Activated T-helper 1 cell treated with anti-CD3 and anti-CD28 coated beads, Interleukin-12 subunit alpha, Interleukin-12 subunit beta, Interleukin-2, Interleukin-4 antibody, amounts not matched to agents 30 ng/mL and 10 ng/mL and 1 ng/mL, durations not matched to agents 14 hours and 24 hours and 36 hours (primary cell): ENCODE results near the gene RUNX1. TPM values are rescaled to one million over a fixed set of nuclear protein-coding genes. Genes with fewer than 3 reads are reported as not detected.
A peak's percentile ranks its signal among the peaks of the same experiment; 100 is the strongest.

Source experiments
- DNase-seq: peaks from one replicate; pipeline ENCODE4 v3.0.0; 2021; ENCODE audit warnings: low spot score
- H3K27ac Mint-ChIP-seq: one replicate; pipeline ENCODE4 v1.8.0; 2021; ENCODE audit warnings: mild to moderate bottlenecking, mixed read lengths
- H3K27me3 Mint-ChIP-seq: one replicate; pipeline ENCODE4 v1.8.0; 2022; ENCODE audit warnings: mild to moderate bottlenecking, moderate library complexity, mixed read lengths; ENCODE audit not compliant: insufficient read depth
- H3K36me3 Mint-ChIP-seq: one replicate; pipeline ENCODE4 v1.8.0; 2021; ENCODE audit warnings: low read depth, mixed read lengths
- H3K4me1 Mint-ChIP-seq: one replicate; pipeline ENCODE4 v1.8.0; 2021; ENCODE audit warnings: low read depth, mixed read lengths
- H3K4me3 Mint-ChIP-seq: one replicate; pipeline ENCODE4 v1.8.0; 2021; ENCODE audit warnings: mild to moderate bottlenecking, moderate library complexity, mixed read lengths
- H3K9me3 Mint-ChIP-seq: one replicate; pipeline ENCODE4 v1.8.0; 2021; ENCODE audit warnings: mixed read lengths
- intact Hi-C: fragments of 100-400 bp; cut with micrococcal nuclease; formaldehyde crosslinking; loops from one replicate; pipeline ENCODE4 v1.15.1; 2024
- total RNA-seq: library from RNA; stranded (reverse); gene quantifications from 2 replicates; pipeline ENCODE4 v1.2.3, GENCODE V29; 2022

The RUNX1 gene
- total RNA-seq, 1 donor from 2014 or later, result 116 TPM

GRCh38 chr21:34822168-34822567 lies 226.9 kb downstream of the RUNX1 start:
- no peaks in the 10 kb centered on the region for H3K27me3 Mint-ChIP-seq
- H3K9me3 Mint-ChIP-seq, result peaks cover 5% of the 10 kb centered on the region
- peaks cover 26% of the 10 kb centered on the region for H3K4me1 Mint-ChIP-seq
- intact Hi-C loops, result no loop called here
- H3K4me3 Mint-ChIP-seq, result no peak overlapping the region
- H3K36me3 Mint-ChIP-seq, result peaks cover 63% of the 10 kb centered on the region
- no peak for DNase-seq
- no peak overlapping the region for H3K27ac Mint-ChIP-seq

- peaks cover under 1% of the 10 kb centered on the region for H3K9me3 Mint-ChIP-seq
- no peak for DNase-seq
- no peaks in the 10 kb centered on the region for H3K27me3 Mint-ChIP-seq
- H3K4me1 Mint-ChIP-seq, result peaks cover 26% of the 10 kb centered on the region
- H3K27ac Mint-ChIP-seq, result no peak overlapping the region
- peaks cover 59% of the 10 kb centered on the region for H3K36me3 Mint-ChIP-seq
- intact Hi-C loops, result no loop called here
- H3K4me3 Mint-ChIP-seq, result no peak overlapping the region
Measured at GRCh38 chr21:34821717-34822116, 227.4 kb downstream of the RUNX1 start.

GRCh38 chr21:34820051-34820450 lies 229.1 kb downstream of the RUNX1 start:
- H3K4me3 Mint-ChIP-seq, result no peak overlapping the region
- no peaks in the 10 kb centered on the region for H3K27me3 Mint-ChIP-seq
- no peak overlapping the region for H3K27ac Mint-ChIP-seq
- no peaks in the 10 kb centered on the region for H3K9me3 Mint-ChIP-seq
- intact Hi-C loops, result no loop called here
- H3K36me3 Mint-ChIP-seq, result peaks cover 60% of the 10 kb centered on the region
- peaks cover 20% of the 10 kb centered on the region for H3K4me1 Mint-ChIP-seq
- no peak for DNase-seq

- Mint-ChIP-seq H3K27ac (no peak overlapping the region), H3K4me3 (no peak overlapping the region), H3K9me3 (no peaks in the 10 kb centered on the region), H3K27me3 (no peaks in the 10 kb centered on the region), H3K36me3 (peaks cover 61% of the 10 kb centered on the region), H3K4me1 (peaks cover 18% of the 10 kb centered on the region)
- DNase-seq, result no peak
- intact Hi-C loops, result no loop called here
Measured at GRCh38 chr21:34819357-34819999, 229.6 kb downstream of the RUNX1 start.

DNA sequence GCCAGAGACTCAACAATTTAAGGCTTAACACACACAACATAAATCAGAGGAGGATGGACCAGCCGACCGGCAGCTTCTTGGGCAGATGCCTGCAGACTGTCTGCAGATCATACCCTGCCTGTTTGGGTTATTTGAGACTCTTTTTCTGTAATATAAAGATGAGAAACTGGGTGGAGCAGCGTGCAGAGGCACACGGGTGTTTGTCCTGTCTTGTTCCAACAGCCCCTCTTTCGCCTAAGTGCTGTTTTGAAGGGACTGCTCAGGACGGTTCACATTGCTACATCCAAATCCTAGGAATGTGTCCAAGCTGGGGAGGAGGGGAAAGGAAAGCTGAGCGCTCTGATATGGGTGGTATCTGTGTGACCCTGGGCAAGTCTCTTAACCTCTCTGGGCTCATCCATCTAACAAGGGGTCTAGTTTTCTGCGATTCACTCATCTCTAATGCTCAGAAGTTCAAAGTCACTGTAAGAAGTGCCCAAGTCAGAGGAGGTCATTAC lies 230.4 kb downstream of the RUNX1 start:
- no peaks in the 10 kb centered on the region for H3K27me3 Mint-ChIP-seq
- no peaks in the 10 kb centered on the region for H3K9me3 Mint-ChIP-seq
- intact Hi-C loops, result no loop called here
- no peak overlapping the region for H3K27ac Mint-ChIP-seq
- peaks cover 19% of the 10 kb centered on the region for H3K4me1 Mint-ChIP-seq
- H3K4me3 Mint-ChIP-seq, result no peak overlapping the region
- no peak for DNase-seq
- peaks cover 58% of the 10 kb centered on the region for H3K36me3 Mint-ChIP-seq

- H3K4me1 Mint-ChIP-seq, result peaks cover 25% of the 10 kb centered on the region
- peaks cover 60% of the 10 kb centered on the region for H3K36me3 Mint-ChIP-seq
- H3K9me3 Mint-ChIP-seq, result no peaks in the 10 kb centered on the region
- H3K27me3 Mint-ChIP-seq, result no peaks in the 10 kb centered on the region
- no peak for DNase-seq
- no peak overlapping the region for H3K27ac Mint-ChIP-seq
- H3K4me3 Mint-ChIP-seq, result no peak overlapping the region
- intact Hi-C loops, result no loop called here
Measured at GRCh38 chr21:34817821-34818661, 231.1 kb downstream of the RUNX1 start.

DNA sequence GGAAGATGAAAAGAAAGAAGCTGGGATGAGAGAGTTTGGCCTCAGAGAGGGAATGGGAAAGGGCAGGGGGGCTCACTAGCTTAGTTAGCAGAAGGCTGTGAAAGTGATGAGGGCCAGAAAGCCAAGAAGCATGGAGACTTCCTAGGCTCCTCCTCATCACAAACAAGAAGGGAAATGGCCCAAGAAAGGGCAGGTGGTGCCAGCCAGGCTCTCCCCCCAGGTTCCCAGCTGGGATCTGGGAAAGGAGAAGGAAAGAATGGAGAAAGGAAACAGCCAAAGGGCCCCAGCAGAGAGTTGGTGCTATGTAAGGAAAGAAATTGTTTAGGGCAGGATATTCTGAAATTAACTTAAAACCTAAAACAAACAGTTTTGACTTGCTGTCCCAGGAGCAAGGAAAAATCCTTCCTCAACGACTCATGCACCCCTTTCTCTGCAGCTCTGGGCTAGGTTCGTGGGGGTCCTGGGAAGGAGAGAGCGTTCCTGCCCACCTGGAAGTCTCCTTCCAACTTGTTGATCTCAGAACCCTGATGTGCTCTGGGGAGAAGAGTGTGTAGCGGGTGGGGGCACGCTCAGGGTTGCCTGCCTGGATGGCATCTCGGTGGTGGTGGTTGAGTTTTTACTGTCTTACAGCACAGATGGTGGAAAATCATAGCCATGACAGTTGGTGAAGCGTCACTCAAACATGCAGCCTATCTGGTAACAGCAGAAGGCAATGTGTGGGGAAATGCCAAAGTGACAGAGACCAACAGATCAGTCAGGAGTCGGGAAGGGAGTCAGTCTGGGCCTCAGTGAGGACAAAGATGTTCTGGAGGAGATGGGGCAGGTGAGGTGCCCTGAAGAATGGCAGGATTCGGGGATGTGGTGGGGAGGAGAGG lies 233.0 kb downstream of the RUNX1 start:
- no peak overlapping the region for H3K4me3 Mint-ChIP-seq
- no peaks in the 10 kb centered on the region for H3K9me3 Mint-ChIP-seq
- intact Hi-C loops, result no loop called here
- H3K36me3 Mint-ChIP-seq, result peaks cover 58% of the 10 kb centered on the region
- no peaks in the 10 kb centered on the region for H3K27me3 Mint-ChIP-seq
- peaks cover 36% of the 10 kb centered on the region for H3K4me1 Mint-ChIP-seq
- DNase-seq, result no peak
- peak overlapping the region; percentile 40 for H3K27ac Mint-ChIP-seq

GRCh38 chr21:34814529-34814951 lies 234.6 kb downstream of the RUNX1 start:
- intact Hi-C loops, result no loop called here
- Mint-ChIP-seq H3K27me3 (no peaks in the 10 kb centered on the region), H3K4me1 (peaks cover 50% of the 10 kb centered on the region), H3K4me3 (no peak overlapping the region), H3K36me3 (peaks cover 53% of the 10 kb centered on the region), H3K9me3 (no peaks in the 10 kb centered on the region), H3K27ac (no peak overlapping the region)
- no peak for DNase-seq

- no peak for DNase-seq
- H3K27me3 Mint-ChIP-seq, result no peaks in the 10 kb centered on the region
- no peak overlapping the region for H3K27ac Mint-ChIP-seq
- peaks cover 54% of the 10 kb centered on the region for H3K4me1 Mint-ChIP-seq
- intact Hi-C loops, result no loop called here
- no peak overlapping the region for H3K4me3 Mint-ChIP-seq
- peaks cover 55% of the 10 kb centered on the region for H3K36me3 Mint-ChIP-seq
- H3K9me3 Mint-ChIP-seq, result no peaks in the 10 kb centered on the region
Measured at GRCh38 chr21:34813266-34813894, 235.7 kb downstream of the RUNX1 start.

- peaks cover 61% of the 10 kb centered on the region for H3K4me1 Mint-ChIP-seq
Measured at GRCh38 chr21:34812504-34813265, 236.4 kb downstream of the RUNX1 start.

GRCh38 chr21:34811368-34811767 lies 237.7 kb downstream of the RUNX1 start:
- no peak overlapping the region for H3K27ac Mint-ChIP-seq
- no peak overlapping the region for H3K4me3 Mint-ChIP-seq
- intact Hi-C loops, result no loop called here
- H3K4me1 Mint-ChIP-seq, result peaks cover 74% of the 10 kb centered on the region
- no peaks in the 10 kb centered on the region for H3K27me3 Mint-ChIP-seq
- peaks cover 60% of the 10 kb centered on the region for H3K36me3 Mint-ChIP-seq
- no peaks in the 10 kb centered on the region for H3K9me3 Mint-ChIP-seq
- no peak for DNase-seq

More at GRCh38 chr21:34812504-34813265, 236.4 kb downstream of the RUNX1 start:
- Mint-ChIP-seq H3K27me3 (no peaks in the 10 kb centered on the region), H3K27ac (no peak overlapping the region), H3K36me3 (peaks cover 54% of the 10 kb centered on the region), H3K4me3 (no peak overlapping the region), H3K9me3 (no peaks in the 10 kb centered on the region)
- DNase-seq, result no peak
- intact Hi-C loops, result no loop called here

DNA sequence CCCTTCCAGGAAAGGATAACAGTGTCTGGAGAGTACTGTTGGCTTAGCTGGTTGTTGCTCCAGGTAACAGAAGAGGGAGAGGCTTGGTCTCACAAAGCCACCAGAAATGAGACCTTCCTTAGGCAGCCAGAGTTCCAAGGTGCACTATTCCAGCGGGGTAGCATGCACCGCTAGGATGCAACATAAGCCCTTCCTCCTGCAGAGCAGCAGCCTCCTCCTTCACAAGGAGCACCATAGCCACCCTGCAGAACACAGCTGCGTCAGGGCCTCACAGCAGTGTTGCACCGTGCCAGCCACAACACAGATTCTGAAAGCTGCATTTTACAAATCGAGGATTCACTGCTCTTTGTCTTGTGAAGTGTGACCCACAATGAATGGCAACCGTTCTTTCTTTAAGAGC lies 238.3 kb downstream of the RUNX1 start:
- Mint-ChIP-seq H3K9me3 (no peaks in the 10 kb centered on the region), H3K4me1 (peaks cover 77% of the 10 kb centered on the region), H3K36me3 (peaks cover 59% of the 10 kb centered on the region), H3K27me3 (no peaks in the 10 kb centered on the region), H3K4me3 (no peak overlapping the region), H3K27ac (no peak overlapping the region)
- intact Hi-C loops, result no loop called here
- DNase-seq, result no peak
